GM19035 (cell line): Measurements from ENCODE around the gene GLT8D2.

Experiments used
- ATAC-seq: cut with Tn5 transposase; IDR thresholded peaks from one replicate; pipeline ENCODE4 v1.9.1; 2021; ENCODE audit not compliant: unreplicated experiment

Gene GLT8D2

GRCh38 chr12:103956509-103957027 is 93.4 kb downstream of the GLT8D2 start:
- ATAC-seq: peak; percentile 30

GRCh38 chr12:103955811-103956508 is 94.0 kb downstream of the GLT8D2 start:
- ATAC-seq: no peak

GRCh38 chr12:103952497-103952896 is 97.5 kb downstream of the GLT8D2 start:
- ATAC-seq: no peak

GRCh38 chr12:103948746-103949406 is 101.1 kb downstream of the GLT8D2 start:
- no peak for ATAC-seq

GRCh38 chr12:103947871-103948555 is 102.0 kb downstream of the GLT8D2 start:
- ATAC-seq: no peak

GRCh38 chr12:103944964-103945363 is 105.0 kb downstream of the GLT8D2 start:
- ATAC-seq: no peak
